NCI-H1092 (cell line): ENCODE data around the gene RASSF7.

Experiments used
- DNase-seq: peaks from one replicate; lab custom pipeline; 2025; lab: John Stamatoyannopoulos, UW

RASSF7 gene

DNA sequence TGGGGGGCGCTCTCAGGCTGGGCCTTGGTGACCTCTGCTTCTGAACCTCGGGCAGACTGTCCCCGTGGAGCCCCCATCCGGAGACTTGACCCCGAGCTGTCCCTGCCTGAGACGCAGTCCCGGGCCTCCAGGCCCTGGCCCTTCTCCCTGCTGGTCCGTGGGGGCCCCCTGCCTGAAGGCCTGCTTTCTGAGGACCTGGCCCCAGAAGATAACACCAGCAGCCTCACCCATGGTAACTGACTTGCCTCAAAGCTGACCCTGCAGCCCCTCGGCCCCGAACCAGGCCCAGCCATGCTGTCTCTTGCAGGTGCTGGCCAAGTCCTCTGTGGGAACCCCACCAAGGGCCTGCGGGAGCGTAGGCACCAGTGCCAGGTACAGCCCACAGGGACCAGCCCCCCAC, 9.2 kb upstream of the RASSF7 start:
- DNase-seq: no peak

DNA sequence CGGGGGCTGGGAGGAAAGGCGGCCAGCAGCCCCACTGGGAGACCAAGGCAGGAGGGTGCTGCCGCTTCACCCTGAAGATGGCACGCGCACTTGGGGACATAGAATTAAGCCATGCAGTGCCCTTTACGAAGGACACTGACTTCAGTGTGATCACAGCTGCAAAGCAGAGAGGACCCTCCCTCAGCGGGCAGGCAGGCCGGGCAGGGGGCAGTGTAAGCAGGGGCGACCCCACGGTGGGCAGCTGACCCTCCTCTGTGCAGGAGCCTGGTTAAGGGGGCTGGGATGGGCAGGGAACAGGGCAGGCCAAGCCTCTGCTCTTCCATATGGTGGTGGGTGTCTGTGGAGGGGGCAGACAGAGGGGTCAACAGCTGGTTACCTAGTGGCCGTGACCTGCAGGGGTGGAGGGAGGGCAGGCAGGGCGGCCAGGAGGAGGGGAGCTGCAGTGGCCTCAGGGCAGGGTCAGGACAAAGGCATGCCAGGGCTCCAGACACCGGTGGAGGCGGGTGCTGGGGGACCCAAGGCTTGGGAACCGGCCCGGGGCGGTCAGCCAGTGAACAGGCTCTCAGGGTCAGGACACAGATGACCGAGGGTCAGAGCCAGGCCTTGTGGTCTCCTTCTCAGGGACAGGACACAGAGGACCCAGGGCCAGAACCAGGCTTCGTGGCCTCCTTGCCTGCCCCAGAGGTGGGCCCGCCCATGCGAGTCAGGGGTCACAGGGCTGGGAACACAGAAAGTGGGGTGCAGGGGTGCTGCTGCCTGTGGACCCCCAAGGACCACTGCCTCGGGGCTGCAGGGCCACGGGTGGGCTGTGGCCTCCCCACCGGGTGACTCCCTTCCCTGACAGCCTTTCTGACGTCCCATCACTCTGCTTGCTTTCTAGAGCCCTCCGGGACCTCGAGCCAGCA, 7.4 kb upstream of the RASSF7 start:
- no peak for DNase-seq

DNA sequence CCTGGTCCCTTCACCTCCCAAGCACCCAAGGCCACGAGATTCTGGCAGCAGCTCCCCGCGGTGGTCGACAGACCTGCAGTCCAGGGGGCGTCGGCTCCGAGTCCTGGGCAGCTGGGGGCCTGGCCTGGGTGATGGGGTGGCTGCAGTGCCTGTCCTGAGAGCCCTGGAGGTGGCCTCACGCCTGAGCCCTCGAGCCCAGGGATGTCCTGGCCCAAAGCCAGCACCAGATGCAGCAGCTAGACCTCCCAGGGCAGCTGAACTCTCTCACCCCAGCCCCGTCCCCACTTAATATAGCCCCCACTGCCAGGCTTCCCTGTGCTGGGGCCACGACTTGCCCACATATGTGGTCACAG, 6.8 kb upstream of the RASSF7 start:
- DNase-seq: no peak

DNA sequence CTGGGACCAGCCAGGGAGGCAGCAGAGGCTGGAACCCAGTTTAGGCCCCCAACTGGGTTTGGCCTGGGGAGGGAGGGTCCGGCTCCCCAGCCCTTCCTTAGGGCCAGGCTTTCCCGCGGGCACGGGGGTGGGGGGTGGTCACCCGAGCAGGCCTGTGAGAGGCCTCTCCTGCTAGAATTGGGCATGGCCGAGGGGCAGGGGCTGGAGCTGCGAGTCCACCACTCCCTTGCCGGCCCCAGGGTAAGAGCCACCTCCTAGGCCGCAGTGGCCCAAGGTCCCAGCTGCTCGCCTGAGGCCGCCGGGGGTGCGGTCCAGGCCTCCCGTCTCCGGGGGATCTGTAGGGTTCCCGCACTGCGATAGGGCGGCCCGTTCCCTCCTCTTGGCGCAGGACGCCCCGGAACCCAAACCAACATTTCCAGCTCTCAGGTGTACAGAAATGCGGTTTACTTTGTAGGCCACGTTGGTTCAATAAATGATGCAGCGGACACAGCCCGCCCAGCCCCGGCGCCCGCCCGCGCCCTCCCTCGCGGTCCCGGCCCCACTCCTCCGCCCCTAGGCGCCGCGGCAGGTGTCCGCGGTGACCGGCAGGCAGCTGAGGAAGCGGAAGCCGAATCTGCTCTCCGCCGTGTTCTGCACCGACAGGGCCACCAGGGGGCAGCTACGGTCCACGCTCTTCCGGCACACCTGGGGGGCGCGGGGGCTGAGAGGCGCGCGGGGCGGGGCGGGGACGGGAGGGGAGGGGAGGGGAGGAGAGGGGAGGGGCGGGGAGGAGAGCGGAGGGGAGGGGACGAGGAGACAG, 6.1 kb upstream of the RASSF7 start:
- peak; percentile 68 for DNase-seq

DNA sequence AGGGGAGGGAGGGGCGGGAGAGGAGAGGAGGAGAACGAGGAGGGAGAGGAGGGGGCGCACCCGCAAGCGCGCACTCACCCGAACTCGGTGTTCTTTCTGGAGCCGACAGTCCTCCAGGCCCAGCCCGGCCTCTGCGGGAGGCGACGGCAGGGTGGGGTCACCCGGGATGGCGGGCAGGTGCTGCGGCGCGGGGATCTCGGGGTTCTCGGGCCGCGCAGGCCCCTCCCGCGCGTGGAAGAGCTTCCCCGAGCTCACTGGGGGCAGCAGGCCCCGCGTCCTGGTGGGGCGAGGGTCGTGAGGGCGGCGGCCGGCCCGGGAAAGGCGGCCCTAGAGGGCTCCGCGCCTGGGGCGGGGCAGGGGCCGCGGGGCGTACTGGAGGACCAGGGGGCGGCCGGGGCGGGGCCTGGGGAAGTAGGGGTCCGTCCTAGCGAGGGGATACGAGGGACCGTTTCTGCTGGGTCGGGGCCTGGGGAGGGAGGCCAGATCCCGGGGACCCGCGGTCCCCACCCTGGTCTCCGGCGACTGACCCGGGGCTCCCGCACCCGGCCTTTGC, 5.5 kb upstream of the RASSF7 start:
- DNase-seq: no peak

DNA sequence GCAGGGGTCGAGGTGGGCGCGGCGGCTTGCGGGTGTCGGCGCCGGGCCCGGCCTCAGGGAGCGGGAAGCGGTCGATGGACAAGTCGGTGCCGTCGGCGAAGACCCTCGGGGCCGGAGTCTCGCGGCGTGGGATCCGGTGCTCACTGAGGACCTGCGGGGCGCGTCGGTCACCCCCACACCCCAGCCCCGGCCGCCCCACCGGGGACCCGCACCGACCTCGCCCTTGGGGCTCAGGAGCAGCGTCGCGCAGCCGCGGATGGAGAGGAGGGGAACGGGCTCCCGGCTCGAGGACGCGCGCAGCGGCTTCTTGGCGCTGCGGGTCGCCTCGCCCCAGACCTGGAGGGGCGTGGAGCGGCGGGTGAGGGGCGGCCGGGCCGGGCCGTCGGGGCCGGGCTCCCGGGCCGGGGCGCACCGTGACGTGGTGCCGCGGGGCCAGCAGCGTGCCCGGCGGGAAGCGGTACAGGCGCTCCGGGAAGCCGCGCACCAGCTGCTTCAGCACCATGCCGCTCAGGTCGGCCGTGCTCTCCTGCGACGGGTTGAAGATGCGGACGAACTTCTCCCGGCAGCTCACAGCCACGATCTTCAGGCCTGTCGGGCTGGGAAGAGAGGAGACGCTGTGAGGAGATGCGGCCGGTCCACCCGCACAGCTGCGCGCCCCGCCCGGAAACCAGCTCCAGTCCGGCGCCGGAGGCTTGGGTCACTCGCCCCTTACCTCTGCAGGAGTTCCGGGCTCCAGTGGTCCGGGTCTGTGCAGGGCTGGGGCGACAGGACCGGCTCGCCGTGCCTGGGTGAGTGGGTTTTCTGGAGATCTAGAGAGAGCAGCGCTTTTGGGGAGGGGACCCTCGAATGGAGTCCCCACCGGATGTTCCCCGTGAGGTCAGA, 4.7 kb upstream of the RASSF7 start:
- no peak for DNase-seq

DNA sequence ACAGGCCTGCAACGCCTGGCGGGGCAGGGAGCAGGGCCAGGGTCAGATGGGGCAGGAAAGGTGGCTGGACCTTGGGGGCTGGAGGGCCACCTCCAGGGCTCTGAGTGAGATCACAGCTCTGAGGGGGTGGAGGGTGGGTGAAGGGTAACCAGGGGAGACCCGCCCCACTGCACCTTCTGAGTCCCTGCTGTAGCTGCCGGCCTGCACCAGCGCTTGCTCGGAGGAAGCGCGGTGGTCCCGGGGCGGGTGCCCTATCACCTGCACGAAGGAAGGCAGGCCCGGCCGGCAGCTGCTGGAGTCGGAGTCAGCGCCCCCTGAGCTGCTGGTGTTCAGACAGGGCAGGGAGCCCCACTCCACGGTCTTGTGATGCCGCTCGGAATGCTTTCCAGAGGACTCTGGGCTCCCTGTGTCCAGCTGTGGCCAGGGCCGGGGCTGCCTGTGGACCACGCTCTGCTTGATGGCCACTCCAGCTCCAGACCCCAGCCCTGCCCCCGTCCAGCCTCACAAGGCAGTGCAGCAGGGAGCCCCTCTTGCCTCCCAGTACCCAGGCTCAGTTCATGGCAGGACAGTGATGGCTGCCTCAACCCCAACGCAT, 4.0 kb upstream of the RASSF7 start:
- no peak for DNase-seq

DNA sequence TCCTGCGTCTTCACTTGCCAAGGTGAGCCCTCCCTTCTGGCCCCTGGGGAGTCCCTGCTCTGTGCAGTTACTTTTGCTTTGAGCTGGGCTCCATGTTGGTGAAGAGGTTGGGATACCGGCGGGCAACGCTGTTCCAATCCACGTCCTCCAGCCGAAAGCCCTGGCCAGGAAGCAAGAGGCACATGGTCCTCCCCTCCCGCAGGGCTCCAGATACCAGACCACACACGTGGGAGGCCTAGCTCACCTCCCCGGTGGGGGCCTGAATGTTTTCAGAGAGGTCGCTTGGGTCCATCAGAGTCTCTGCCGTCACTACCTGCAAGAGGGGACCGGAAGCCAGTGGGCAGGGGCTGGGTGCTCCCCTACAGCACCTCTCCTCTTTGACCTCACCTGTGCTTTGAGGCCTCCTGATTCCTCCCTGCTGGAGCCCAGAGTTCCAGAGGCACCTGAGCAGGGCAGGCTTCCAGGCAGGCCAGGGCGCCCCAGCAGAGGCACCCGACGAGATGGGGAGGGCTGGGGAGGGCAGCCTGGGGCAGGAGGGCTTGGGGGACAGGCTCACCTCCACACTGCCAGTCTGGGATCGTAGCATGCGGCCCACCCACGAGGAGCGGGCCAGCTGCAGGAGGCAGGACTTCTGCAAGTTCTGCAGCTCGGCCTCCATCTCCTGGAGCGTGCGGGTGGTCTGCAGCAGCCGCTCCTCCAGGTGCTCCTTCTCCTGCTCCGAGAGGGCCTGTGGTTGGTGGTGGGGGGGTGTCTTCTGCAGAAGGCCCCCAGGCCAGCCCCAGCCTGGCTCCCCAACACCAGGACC, 3.2 kb upstream of the RASSF7 start:
- DNase-seq: no peak

DNA sequence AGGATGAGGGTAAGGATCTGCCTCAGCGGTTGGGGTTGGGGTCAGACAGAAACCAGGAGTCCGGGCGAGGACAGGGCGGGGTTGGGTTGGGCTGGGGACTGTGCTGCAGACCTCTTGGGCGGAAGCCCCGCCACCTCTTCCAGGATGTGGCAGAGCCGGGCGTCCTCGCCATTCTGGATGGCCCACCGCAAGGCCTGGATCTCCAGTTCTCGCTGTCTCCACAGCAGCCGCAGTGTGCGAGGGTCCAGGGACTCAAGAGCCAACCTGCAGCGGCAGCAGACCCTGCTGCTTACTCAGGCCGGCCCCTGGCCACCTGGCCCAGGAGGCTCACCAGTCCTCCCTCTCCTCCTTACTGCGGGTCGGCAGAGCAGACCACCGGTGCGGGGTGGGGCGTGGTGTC, 2.3 kb upstream of the RASSF7 start:
- DNase-seq: no peak

DNA sequence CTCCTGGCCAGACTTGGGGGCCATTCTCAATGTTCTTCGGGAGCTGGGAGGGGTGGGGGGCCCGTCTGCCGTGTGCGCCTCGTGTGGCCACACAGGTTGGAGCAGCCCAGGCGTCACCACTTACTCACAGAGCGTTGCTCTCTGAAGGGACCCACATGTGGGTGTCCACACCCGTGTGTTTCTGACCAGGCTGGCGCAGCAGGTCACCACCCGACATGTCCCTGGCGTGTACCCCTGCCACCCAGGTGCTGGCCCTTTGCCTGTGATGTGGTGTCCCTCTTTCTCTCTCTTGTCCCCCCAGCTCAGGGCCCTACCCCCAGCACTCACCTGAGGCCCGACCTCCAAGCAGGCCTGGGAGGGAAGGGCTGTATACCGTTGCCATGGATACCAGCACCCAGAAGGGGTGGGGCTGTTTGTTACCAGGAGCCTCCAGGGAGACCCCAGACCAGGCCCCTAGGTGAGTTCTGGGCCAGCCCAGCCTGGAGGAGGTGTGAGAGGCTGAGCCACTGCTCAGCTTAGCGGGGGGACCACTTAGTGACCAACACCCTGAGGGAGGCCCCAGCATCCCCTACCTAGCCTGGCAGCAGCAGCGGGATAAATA, 1.6 kb upstream of the RASSF7 start:
- DNase-seq: no peak

DNA sequence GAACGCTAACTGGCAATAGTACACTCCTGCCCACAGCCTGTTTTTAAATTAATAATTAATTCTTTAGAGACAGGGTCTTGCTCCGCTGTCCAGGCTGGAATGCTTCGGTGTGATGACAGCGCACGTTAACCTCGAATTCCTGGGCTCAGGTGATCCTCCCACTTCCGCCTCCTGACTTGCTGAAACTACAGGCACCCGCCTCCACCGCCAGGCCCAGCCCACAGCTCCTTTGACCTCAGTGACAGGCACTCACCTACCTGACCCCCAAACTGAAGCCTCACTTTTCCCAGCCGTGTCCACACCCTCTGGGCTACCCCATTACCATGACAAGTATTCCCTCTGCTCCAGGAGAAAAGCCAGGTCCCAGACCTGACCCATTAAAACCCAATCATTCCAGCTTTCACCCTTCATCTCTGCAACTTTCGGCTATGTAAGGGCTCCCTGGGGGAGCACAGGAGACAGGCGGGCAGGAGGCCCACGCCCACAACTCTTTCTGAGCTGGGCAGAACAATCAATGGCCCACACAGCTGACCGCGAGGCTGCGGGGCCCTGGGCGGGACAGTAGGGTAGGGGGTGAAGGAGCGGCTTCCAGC, 962 bp upstream of the RASSF7 start:
- DNase-seq: no peak

DNA sequence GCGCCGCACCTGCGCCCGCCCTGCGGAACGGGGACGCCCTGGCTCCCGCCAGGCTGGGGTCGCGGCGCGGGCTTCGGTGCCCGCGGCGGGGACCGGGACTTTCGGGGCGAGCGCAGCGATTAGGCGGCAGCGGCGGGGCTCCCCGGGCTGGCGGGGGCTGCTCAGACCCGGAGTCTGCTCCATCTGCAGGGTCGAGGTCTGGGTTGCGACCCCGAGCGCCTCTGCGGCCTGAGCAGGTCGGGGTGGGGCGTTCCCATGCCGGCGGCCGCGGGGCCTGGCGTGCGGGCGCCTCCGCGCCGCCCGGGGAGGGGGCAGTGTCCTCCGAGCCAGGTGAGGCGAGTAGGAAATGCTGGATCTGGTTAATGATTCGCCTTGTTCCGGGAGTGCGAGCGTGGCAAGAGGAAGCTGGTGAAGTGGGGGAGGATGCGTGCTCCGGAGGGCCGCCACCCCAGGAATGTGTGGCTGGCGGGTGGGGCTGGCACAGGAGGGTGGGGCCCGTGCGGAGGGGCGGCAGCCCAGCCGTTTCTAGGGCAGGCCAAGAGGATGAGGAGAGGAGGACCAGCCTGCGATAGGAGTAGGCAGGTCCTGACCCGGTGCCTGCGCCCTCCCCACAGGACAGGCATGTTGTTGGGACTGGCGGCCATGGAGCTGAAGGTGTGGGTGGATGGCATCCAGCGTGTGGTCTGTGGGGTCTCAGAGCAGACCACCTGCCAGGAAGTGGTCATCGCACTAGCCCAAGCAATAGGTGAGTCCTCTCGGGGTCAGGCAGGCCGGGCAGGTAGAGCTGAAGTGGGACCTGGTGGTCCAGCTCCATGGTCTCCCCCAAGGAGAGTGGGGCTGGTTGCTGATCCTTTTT, 606 bp downstream of the RASSF7 start:
- DNase-seq: no peak

DNA sequence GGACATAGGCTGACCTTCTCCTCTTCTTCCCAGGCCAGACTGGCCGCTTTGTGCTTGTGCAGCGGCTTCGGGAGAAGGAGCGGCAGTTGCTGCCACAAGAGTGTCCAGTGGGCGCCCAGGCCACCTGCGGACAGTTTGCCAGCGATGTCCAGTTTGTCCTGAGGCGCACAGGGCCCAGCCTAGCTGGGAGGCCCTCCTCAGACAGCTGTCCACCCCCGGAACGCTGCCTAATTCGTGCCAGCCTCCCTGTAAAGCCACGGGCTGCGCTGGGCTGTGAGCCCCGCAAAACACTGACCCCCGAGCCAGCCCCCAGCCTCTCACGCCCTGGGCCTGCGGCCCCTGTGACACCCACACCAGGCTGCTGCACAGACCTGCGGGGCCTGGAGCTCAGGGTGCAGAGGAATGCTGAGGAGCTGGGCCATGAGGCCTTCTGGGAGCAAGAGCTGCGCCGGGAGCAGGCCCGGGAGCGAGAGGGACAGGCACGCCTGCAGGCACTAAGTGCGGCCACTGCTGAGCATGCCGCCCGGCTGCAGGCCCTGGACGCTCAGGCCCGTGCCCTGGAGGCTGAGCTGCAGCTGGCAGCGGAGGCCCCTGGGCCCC, 1.4 kb downstream of the RASSF7 start:
- no peak for DNase-seq

DNA sequence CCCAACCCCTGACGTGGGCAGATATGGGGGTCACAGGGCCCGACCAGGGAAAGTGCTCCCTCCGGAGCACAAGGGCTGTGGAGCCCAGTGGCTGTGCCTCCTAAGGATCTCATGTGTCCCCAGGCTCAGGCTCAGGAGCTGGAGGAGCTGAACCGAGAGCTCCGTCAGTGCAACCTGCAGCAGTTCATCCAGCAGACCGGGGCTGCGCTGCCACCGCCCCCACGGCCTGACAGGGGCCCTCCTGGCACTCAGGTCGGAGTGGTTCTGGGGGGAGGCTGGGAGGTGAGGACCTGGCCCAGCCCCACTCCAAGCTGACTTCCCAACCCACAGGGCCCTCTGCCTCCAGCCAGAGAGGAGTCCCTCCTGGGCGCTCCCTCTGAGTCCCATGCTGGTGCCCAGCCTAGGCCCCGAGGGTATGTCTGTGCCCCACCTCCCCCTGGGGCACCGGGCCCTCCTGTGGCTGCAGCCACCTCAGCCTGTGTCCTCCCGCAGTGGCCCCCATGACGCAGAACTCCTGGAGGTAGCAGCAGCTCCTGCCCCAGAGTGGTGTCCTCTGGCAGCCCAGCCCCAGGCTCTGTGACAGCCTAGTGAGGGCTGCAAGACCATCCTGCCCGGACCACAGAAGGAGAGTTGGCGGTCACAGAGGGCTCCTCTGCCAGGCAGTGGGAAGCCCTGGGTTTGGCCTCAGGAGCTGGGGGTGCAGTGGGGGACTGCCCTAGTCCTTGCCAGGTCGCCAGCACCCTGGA, 2.5 kb downstream of the RASSF7 start:
- DNase-seq: no peak

DNA sequence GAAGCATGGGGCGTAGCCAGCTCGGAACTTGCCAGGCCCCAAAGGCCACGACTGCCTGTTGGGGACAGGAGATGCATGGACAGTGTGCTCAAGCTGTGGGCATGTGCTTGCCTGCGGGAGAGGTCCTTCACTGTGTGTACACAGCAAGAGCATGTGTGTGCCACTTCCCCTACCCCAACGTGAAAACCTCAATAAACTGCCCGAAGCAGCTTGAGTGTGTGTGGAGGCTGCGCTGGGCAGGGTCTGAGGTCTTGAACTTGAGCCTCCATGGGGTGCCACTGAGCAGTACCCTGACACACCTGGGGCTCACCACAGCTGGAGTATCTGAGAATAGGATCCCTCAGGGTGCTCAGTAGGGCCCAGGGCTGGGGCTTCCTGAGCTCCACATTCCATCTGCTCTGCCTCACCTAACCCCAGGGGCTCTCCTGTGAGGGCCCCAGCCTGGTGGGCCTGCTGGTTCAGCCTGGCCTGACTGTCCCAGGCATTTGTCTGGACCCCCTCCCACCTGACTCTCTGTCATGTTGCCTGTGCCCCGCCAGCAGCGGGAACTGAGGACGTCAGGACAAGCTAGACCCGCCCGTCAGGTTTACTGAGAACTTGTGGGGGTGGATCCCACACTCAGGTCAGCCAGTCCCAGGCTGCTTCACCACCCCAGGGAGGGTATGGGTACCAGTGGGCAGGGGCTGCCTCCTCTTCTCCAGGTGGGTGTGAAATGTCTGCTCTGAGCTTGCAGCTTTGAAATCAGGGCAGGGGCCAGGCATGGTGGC, 3.2 kb downstream of the RASSF7 start:
- no peak for DNase-seq

DNA sequence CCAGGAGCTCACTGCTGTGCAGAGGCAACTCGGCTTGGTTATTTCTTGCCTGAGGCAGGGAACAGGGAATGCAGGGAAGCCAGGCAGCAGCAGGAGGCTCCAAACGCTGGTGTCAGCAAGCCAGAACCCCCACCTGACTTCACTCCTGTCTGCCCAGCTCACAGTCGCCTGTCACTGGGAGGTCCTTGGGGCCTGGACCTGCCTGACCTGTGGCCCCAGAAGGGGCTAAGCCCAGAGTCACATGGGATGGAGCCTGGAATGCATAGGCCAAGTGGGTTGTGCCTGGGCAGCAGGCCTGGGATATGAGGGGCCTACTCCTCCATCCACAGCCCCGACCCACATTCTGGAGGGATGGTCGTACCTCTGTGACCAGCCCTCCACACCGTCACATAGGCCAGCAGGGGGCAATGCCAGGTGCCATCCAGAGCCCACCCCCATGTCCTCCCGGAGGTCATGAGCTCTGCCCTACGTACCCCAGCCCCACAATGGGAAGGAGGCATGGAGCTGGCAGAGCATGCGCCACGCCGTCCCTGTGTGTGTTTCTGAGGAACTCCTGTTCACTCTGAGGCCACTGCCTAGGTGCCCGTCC, 5.2 kb downstream of the RASSF7 start:
- no peak for DNase-seq
